IMR-90 (cell line): ENCODE data around the gene BET1L. TPM values are rescaled to one million over a fixed set of nuclear protein-coding genes. Genes with fewer than 3 reads are reported as not detected.
A peak's percentile ranks its signal among the peaks of the same experiment; 100 is the strongest.

Experiments
- ATAC-seq: fragments of 200-7000 bp; cut with Tn5 transposase; 2 replicates; pipeline ENCODE4 v1.9.1; 2020; ENCODE audit warnings: low read depth, mild to moderate bottlenecking, moderate library complexity
- BruUV-seq: library from RNA; stranded (reverse); fragments of 400-500 nt; replicated peaks from 2 replicates; lab custom pipeline; 2021; lab: Mats Ljungman, UMichigan
- CTCF ChIA-PET: fragments of 300-600 bp; formaldehyde crosslinking; extraction: SDS; loops from one replicate; lab custom pipeline; 2021; ENCODE audit warnings: antibody characterized with exemption; lab: Yijun Ruan, JAX
- POLR2A ChIA-PET: fragments of 300-600 bp; sonication (Branson Sonifier 250); formaldehyde crosslinking; loops from one replicate; lab custom pipeline; 2022; ENCODE audit warnings: antibody characterized with exemption; ENCODE audit not compliant: unreplicated experiment; lab: Charles Lee
- DNase-seq: peaks from one replicate; pipeline ENCODE4 v3.0.0; 2013
- H2AFZ ChIP-seq: replicated peaks from 2 replicates; pipeline ENCODE3; 2013; ENCODE audit warnings: low read length, mild to moderate bottlenecking; ENCODE audit not compliant: poor library complexity
- H2AK5ac ChIP-seq: 2 replicates; pipeline ENCODE4 v1.6.1; 2013; ENCODE audit warnings: low read depth, low read length, inconsistent platforms
- H2AK9ac ChIP-seq: replicated peaks from 2 replicates; pipeline ENCODE3; 2013; ENCODE audit warnings: mild to moderate bottlenecking, low read depth, low read length, moderate library complexity; ENCODE audit not compliant: poor library complexity
- H2BK120ac ChIP-seq: 2 replicates; pipeline ENCODE4 v1.6.1; 2013; ENCODE audit warnings: low read depth, low read length, inconsistent platforms
- H2BK15ac ChIP-seq: 3 replicates; pipeline ENCODE4 v1.6.1; 2013; ENCODE audit warnings: low read depth, low read length, inconsistent platforms
- H2BK20ac ChIP-seq: 2 replicates; pipeline ENCODE4 v1.6.1; 2013; ENCODE audit warnings: low read depth, mild to moderate bottlenecking, inconsistent platforms, low read length, moderate library complexity
- H2BK5ac ChIP-seq: 2 replicates; pipeline ENCODE4 v1.6.1; 2013; ENCODE audit warnings: mild to moderate bottlenecking, low read depth, low read length, inconsistent platforms; ENCODE audit not compliant: poor library complexity, severe bottlenecking
- H3K14ac ChIP-seq: replicated peaks from 2 replicates; pipeline ENCODE4 v1.6.1; 2013; ENCODE audit warnings: low read depth, low read length, inconsistent platforms
- H3K18ac ChIP-seq: 2 replicates; pipeline ENCODE4 v1.6.1; 2013; ENCODE audit warnings: low read depth, low read length, control low read depth
- H3K23ac ChIP-seq: 2 replicates; pipeline ENCODE4 v1.6.1; 2013; ENCODE audit warnings: low read depth, low read length, inconsistent platforms
- H3K27ac ChIP-seq: 2 replicates; pipeline ENCODE4 v1.5.1; 2013; ENCODE audit warnings: mild to moderate bottlenecking, control low read depth, low read length; ENCODE audit not compliant: insufficient read depth
- H3K27me3 ChIP-seq: 2 replicates; pipeline ENCODE4 v1.6.1; 2013; ENCODE audit warnings: low read length; ENCODE audit not compliant: control insufficient read depth, insufficient read depth
- H3K36me3 ChIP-seq: 2 replicates; pipeline ENCODE4 v1.6.1; 2013; ENCODE audit warnings: low read length, mixed read lengths; ENCODE audit not compliant: control insufficient read depth, insufficient read depth
- H3K4ac ChIP-seq: 2 replicates; pipeline ENCODE4 v1.6.1; 2013; ENCODE audit warnings: low read depth, low read length, inconsistent platforms
- H3K4me1 ChIP-seq: 2 replicates; pipeline ENCODE4 v1.6.1; 2013; ENCODE audit warnings: low read length, mixed read lengths; ENCODE audit not compliant: control insufficient read depth, insufficient read depth
- H3K4me2 ChIP-seq: 2 replicates; pipeline ENCODE4 v1.6.1; 2013; ENCODE audit warnings: low read depth, mild to moderate bottlenecking, control low read depth, low read length, moderate library complexity
- H3K4me3 ChIP-seq: 2 replicates; pipeline ENCODE4 v1.5.1; 2013; ENCODE audit warnings: low read depth, mild to moderate bottlenecking, control low read depth, low read length, moderate library complexity; ENCODE audit not compliant: insufficient read depth
- H3K56ac ChIP-seq: 2 replicates; pipeline ENCODE4 v1.6.1; 2013; ENCODE audit warnings: low read length, inconsistent platforms; ENCODE audit not compliant: insufficient read depth; ENCODE audit errors: extremely low read depth
- H3K79me1 ChIP-seq, 2 experiments: 2 replicates each; pipeline ENCODE4 v1.6.1; 2013; ENCODE audit warnings: low read length in 2 of 2, inconsistent platforms in 1 of 2, low read depth in 1 of 2
- H3K9ac ChIP-seq: 2 replicates; pipeline ENCODE4 v1.6.1; 2013; ENCODE audit warnings: low read depth, low read length, control low read depth
- H3K9me1 ChIP-seq: 2 replicates; pipeline ENCODE4 v1.6.1; 2013; ENCODE audit warnings: low read length, inconsistent platforms; ENCODE audit not compliant: insufficient read depth
- H3K9me3 ChIP-seq: 2 replicates; pipeline ENCODE4 v1.6.1; 2013; ENCODE audit warnings: low read length; ENCODE audit not compliant: control insufficient read depth, insufficient read depth
- H4K20me1 ChIP-seq: 2 replicates; pipeline ENCODE4 v1.6.1; 2013; ENCODE audit warnings: low read length, inconsistent platforms; ENCODE audit not compliant: insufficient read depth
- H4K5ac ChIP-seq: 2 replicates; pipeline ENCODE4 v1.6.1; 2013; ENCODE audit warnings: mild to moderate bottlenecking, low read depth, low read length, control low read depth
- H4K8ac ChIP-seq, 2 experiments: 2 replicates each; pipeline ENCODE4 v1.6.1; 2013; ENCODE audit warnings: low read depth in 2 of 2, low read length in 2 of 2, control low read depth in 1 of 2, inconsistent platforms in 1 of 2
- H4K91ac ChIP-seq: 2 replicates; pipeline ENCODE4 v1.6.1; 2013; ENCODE audit warnings: low read depth, low read length, inconsistent platforms; ENCODE audit not compliant: insufficient read depth
- BHLHE40 ChIP-seq: fragments of 150-350 bp; IDR thresholded peaks from 2 replicates; pipeline ENCODE4 v1.6.1; 2016; ENCODE audit warnings: mild to moderate bottlenecking, low read depth, low read length
- CEBPB ChIP-seq: IDR thresholded peaks from 2 replicates; pipeline ENCODE4 v1.6.1; 2012; ENCODE audit warnings: low read depth, low read length, improper control_type of control experiment
- CHD1 ChIP-seq: IDR thresholded peaks from 2 replicates; pipeline ENCODE4 v1.6.1; 2012; ENCODE audit warnings: low read depth, low read length, improper control_type of control experiment
- CTCF ChIP-seq: conservative IDR thresholded peaks from 2 replicates; pipeline ENCODE4 v1.5.1; 2012; ENCODE audit warnings: mild to moderate bottlenecking, low read depth, low read length, improper control_type of control experiment
- ELK1 ChIP-seq: fragments of 150-350 bp; IDR thresholded peaks from 2 replicates; pipeline ENCODE4 v1.6.1; 2016; ENCODE audit warnings: low read depth, mild to moderate bottlenecking, low read length, moderate library complexity, borderline replicate concordance
- FOS ChIP-seq: fragments of 150-350 bp; IDR thresholded peaks from 2 replicates; pipeline ENCODE4 v1.6.1; 2016; ENCODE audit warnings: low read depth, low read length
- MAFK ChIP-seq: IDR thresholded peaks from 2 replicates; pipeline ENCODE4 v1.6.1; 2012; ENCODE audit warnings: low read depth, low read length, improper control_type of control experiment
- MAZ ChIP-seq: IDR thresholded peaks from 2 replicates; pipeline ENCODE4 v1.6.1; 2012; ENCODE audit warnings: low read depth, mild to moderate bottlenecking, low read length, improper control_type of control experiment, moderate library complexity, borderline replicate concordance
- MXI1 ChIP-seq: IDR thresholded peaks from 2 replicates; pipeline ENCODE4 v1.6.1; 2012; ENCODE audit warnings: low read depth, mild to moderate bottlenecking, low read length, moderate library complexity, borderline replicate concordance
- POLR2A ChIP-seq: IDR thresholded peaks from 2 replicates; pipeline ENCODE4 v1.6.1; 2012; ENCODE audit warnings: mild to moderate bottlenecking, low read depth, low read length
- RAD21 ChIP-seq: IDR thresholded peaks from 2 replicates; pipeline ENCODE4 v1.6.1; 2012; ENCODE audit warnings: low read length, improper control_type of control experiment
- RCOR1 ChIP-seq: IDR thresholded peaks from 2 replicates; pipeline ENCODE4 v1.6.1; 2012; ENCODE audit warnings: mild to moderate bottlenecking, low read length, improper control_type of control experiment; ENCODE audit not compliant: insufficient replicate concordance
- RFX5 ChIP-seq: IDR thresholded peaks from 2 replicates; pipeline ENCODE4 v1.8.0; 2012; ENCODE audit warnings: low read depth, mild to moderate bottlenecking, low read length, moderate library complexity
- SMC3 ChIP-seq: fragments of 150-350 bp; IDR thresholded peaks from 2 replicates; pipeline ENCODE4 v1.6.1; 2016; ENCODE audit warnings: low read depth, mild to moderate bottlenecking, antibody characterized with exemption, low read length, moderate library complexity
- WGBS, 2 experiments: methylation state at CpG; one replicate each; pipeline versions ENCODE4 v1.1.5 to v1.1.7; 2013; ENCODE audit warnings: missing lambda C conversion rate in 2 of 2; ENCODE audit not compliant: insufficient read length in 1 of 2; ENCODE audit errors: extremely low coverage in 2 of 2; 5-methylcytosine and 5-hydroxymethylcytosine counted together
- dilution Hi-C: fragments of 300-500 bp; cut with HindIII; formaldehyde crosslinking; loops from one replicate; pipeline ENCODE4 v1.14.3; 2018; ENCODE audit warnings: low sequenced_read_pairs; ENCODE audit not compliant: unreplicated experiment
- in situ Hi-C: fragments of 300-500 bp; cut with MboI; formaldehyde crosslinking; loops from 3 replicates; pipeline ENCODE4 v1.14.3; 2019; ENCODE audit warnings: low sequenced_read_pairs, inconsistent platforms, mixed read lengths
- intact Hi-C: fragments of 100-400 bp; cut with micrococcal nuclease; formaldehyde crosslinking; loops from 2 replicates; pipeline ENCODE4 v1.10.0; 2022
- polyA plus RNA-seq, 3 experiments: library from polyadenylated mRNA; depleted of rRNA; stranded (reverse); fragments of >200 nt; gene quantifications; 2 replicates each; pipeline ENCODE4 v1.2.3, GENCODE V29; 2012; ENCODE audit warnings: low replicate concordance in 1 of 3
- total RNA-seq: library from RNA; depleted of rRNA; stranded (reverse); fragments of >200 nt; gene quantifications from 2 replicates; pipeline ENCODE4 v1.2.3, GENCODE V29; 2012
- TF ChIP-seq, protein P1 (sequence below): fragments of 150-350 bp; IDR thresholded peaks from 2 replicates; pipeline ENCODE4 v1.6.1; 2017; ENCODE audit warnings: mild to moderate bottlenecking, antibody characterized with exemption, low read length, low read depth

The BET1L gene
- total and polyA plus RNA-seq, 2 of the 4 experiments (the other 2 are of a cell fraction) = 10.8 to 90.7 TPM

GRCh38 chr11:223026-223789, 16.0 kb upstream of the BET1L start:
- Histone ChIP-seq H2AK5ac (no peak overlapping the region), H3K56ac (no peak overlapping the region), H4K91ac (no peak overlapping the region; the same call in 1 of the 2 replicates), H2BK20ac (no peak overlapping the region), H2BK120ac (no peak overlapping the region), H3K14ac (no peak overlapping the region), H3K79me1 (peaks cover 8 to 22% of the 10 kb centered on the region in 2 experiments; a peak in 3 of 4 replicates), H3K4me2 (no peak overlapping the region), H3K4me1 (peaks cover 3% of the 10 kb centered on the region; the same call in 1 of the 2 replicates), H3K27ac (no peak overlapping the region), H3K36me3 (peaks cover 16% of the 10 kb centered on the region), H2BK5ac (no peak overlapping the region), H3K18ac (no peak overlapping the region), H3K9me1 (no peaks in the 10 kb centered on the region), H3K9ac (no peak overlapping the region), H4K5ac (no peak overlapping the region), H3K9me3 (no peaks in the 10 kb centered on the region), H2AK9ac (no peak overlapping the region), H4K20me1 (peaks cover 3% of the 10 kb centered on the region; the same call in 1 of the 2 replicates), H2BK15ac (no peak overlapping the region), H3K23ac (no peak overlapping the region), H4K8ac (no peak overlapping the region), H3K4ac (no peak overlapping the region), H2AFZ (no peak overlapping the region), H3K27me3 (no peaks in the 10 kb centered on the region), H3K4me3 (no peak overlapping the region)
- 55% methylated on average over 10 of the region's 16 CpGs; no CpG with 5 or more reads in 1 of the 2 experiments for WGBS, 2 experiments
- intact Hi-C loops = no loop called here
- POLR2A ChIA-PET = no interaction called here
- in situ Hi-C loops = loop anchor here (10.0 kb wide), 1 partner anchor 62 kb away; the partner anchor contains the start of gene PGGHG
- dilution Hi-C loops = no loop called here
- CTCF ChIA-PET = no interaction called here
- BruUV-seq = no TSS peak
- peak; percentile 61 for ATAC-seq
- peak; percentile 56 for DNase-seq
- no peak for TF ChIP-seq RFX5
- TF ChIP-seq MXI1 = no peak
- no peak for TF ChIP-seq MAZ
- no peak for TF ChIP-seq RAD21
- no peak for TF ChIP-seq FOS
- no peak for TF ChIP-seq MAFK
- TF ChIP-seq, protein P1, sequence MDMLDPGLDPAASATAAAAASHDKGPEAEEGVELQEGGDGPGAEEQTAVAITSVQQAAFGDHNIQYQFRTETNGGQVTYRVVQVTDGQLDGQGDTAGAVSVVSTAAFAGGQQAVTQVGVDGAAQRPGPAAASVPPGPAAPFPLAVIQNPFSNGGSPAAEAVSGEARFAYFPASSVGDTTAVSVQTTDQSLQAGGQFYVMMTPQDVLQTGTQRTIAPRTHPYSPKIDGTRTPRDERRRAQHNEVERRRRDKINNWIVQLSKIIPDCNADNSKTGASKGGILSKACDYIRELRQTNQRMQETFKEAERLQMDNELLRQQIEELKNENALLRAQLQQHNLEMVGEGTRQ = no peak
- no peak for TF ChIP-seq RCOR1
- no peak for TF ChIP-seq CEBPB
- no peak for TF ChIP-seq POLR2A
- TF ChIP-seq SMC3 = no peak
- no peak for TF ChIP-seq BHLHE40
- TF ChIP-seq CTCF = no peak
- TF ChIP-seq CHD1 = no peak
- TF ChIP-seq ELK1 = no peak
